WTC11 (cell line): ENCODE measurements around the gene KLHL26. TPM values are rescaled to one million over a fixed set of nuclear protein-coding genes. Genes with fewer than 3 reads are reported as not detected.

Source experiments
- ATAC-seq: fragments of 200-7000 bp; cut with Tn5 transposase; 2 replicates; pipeline ENCODE4 v1.10.0; 2021; ENCODE audit warnings: mild to moderate bottlenecking, moderate library complexity
- CTCF ChIA-PET: fragments of 300-600 bp; sonication (Branson Sonifier 250); formaldehyde crosslinking; loops from one replicate; lab custom pipeline; 2021; ENCODE audit warnings: antibody characterized with exemption; lab: Charles Lee
- POLR2A ChIA-PET: fragments of 350-600 bp; sonication (Branson Sonifier 250); formaldehyde crosslinking; loops from one replicate; lab custom pipeline; 2021; ENCODE audit warnings: antibody characterized with exemption; lab: Charles Lee
- DNase-seq: peaks from one replicate; pipeline ENCODE4 v3.0.0; 2021; ENCODE audit warnings: low spot score
- H3K27ac Mint-ChIP-seq: 2 replicates; pipeline ENCODE4 v1.8.0; 2021; ENCODE audit warnings: mixed read lengths
- H3K27me3 Mint-ChIP-seq: 2 replicates; pipeline ENCODE4 v1.8.0; 2021; ENCODE audit warnings: low read depth, mild to moderate bottlenecking, moderate library complexity, mixed read lengths
- H3K36me3 Mint-ChIP-seq: 2 replicates; pipeline ENCODE4 v1.8.0; 2021; ENCODE audit warnings: mixed read lengths
- H3K4me1 Mint-ChIP-seq: 2 replicates; pipeline ENCODE4 v1.8.0; 2022; ENCODE audit warnings: mixed read lengths
- H3K4me3 Mint-ChIP-seq: 2 replicates; pipeline ENCODE4 v1.8.0; 2021; ENCODE audit warnings: mild to moderate bottlenecking, moderate library complexity, mixed read lengths
- H3K9me3 Mint-ChIP-seq: 2 replicates; pipeline ENCODE4 v1.8.0; 2021; ENCODE audit warnings: mixed read lengths
- AFF4 ChIP-seq: sonication (generic); formaldehyde crosslinking; IDR thresholded peaks from 2 replicates; pipeline ENCODE4 v1.8.1; 2023; ENCODE audit warnings: mild to moderate bottlenecking, missing genetic modification reagents, borderline replicate concordance
- CREM ChIP-seq: sonication (generic); formaldehyde crosslinking; IDR thresholded peaks from 2 replicates; pipeline ENCODE4 v1.8.1; 2022; ENCODE audit warnings: mild to moderate bottlenecking, missing genetic modification reagents, moderate library complexity
- FOXP1 ChIP-seq: sonication (generic); formaldehyde crosslinking; IDR thresholded peaks from 2 replicates; pipeline ENCODE4 v1.8.0; 2022; ENCODE audit warnings: missing genetic modification reagents, mild to moderate bottlenecking, moderate library complexity, borderline replicate concordance
- MAX ChIP-seq: sonication (generic); formaldehyde crosslinking; IDR thresholded peaks from 2 replicates; pipeline ENCODE4 v1.8.0; 2022; ENCODE audit warnings: mild to moderate bottlenecking, missing genetic modification reagents
- NFE2L1 ChIP-seq: sonication (generic); formaldehyde crosslinking; IDR thresholded peaks from 2 replicates; pipeline ENCODE4 v1.8.1; 2023; ENCODE audit warnings: missing genetic modification reagents
- OVOL2 ChIP-seq: fragments of 250-450 bp; sonication (Bioruptor Pico); IDR thresholded peaks from 2 replicates; pipeline ENCODE4 v1.9.0; 2021; ENCODE audit warnings: mild to moderate bottlenecking, borderline replicate concordance
- PRDM15 ChIP-seq: sonication (generic); formaldehyde crosslinking; IDR thresholded peaks from 2 replicates; pipeline ENCODE4 v1.8.0; 2022; ENCODE audit warnings: missing genetic modification reagents
- STAT6 ChIP-seq: sonication (generic); formaldehyde crosslinking; conservative IDR thresholded peaks from 2 replicates; pipeline ENCODE4 v1.8.1; 2023; ENCODE audit warnings: mild to moderate bottlenecking, low read depth, missing genetic modification reagents, moderate library complexity
- TP53 ChIP-seq: sonication (generic); formaldehyde crosslinking; IDR thresholded peaks from 2 replicates; pipeline ENCODE4 v1.8.1; 2023; ENCODE audit warnings: mild to moderate bottlenecking, missing genetic modification reagents
- ZNF425 ChIP-seq: fragments of 250-450 bp; sonication (Bioruptor Pico); conservative IDR thresholded peaks from 2 replicates; pipeline ENCODE4 v1.9.0; 2021; ENCODE audit warnings: mild to moderate bottlenecking
- ZSCAN18 ChIP-seq: fragments of 250-450 bp; sonication (Bioruptor Pico); IDR thresholded peaks from 2 replicates; pipeline ENCODE4 v2.1.2; 2022; ENCODE audit warnings: mild to moderate bottlenecking, moderate library complexity
- total RNA-seq: library from RNA; stranded (reverse); gene quantifications from 3 replicates; pipeline ENCODE4 v1.2.3, GENCODE V29; 2021

KLHL26 gene
- total RNA-seq, 1 experiment from 2014 or later, result 13.1 TPM

GRCh38 chr19:18612772-18613588 lies 23.8 kb upstream of the KLHL26 start, which contains the start of gene TMEM59L (continued):
- TF ChIP-seq ZNF425, result no peak
- TF ChIP-seq CREM, result peak; percentile 85; the same call in 1 of the 2 replicates
- no peak for TF ChIP-seq TP53 (CRISPR knock-in tag)
- TF ChIP-seq OVOL2 (CRISPR knock-in tag), result no peak

GRCh38 chr19:18613589-18614234 lies 23.1 kb upstream of the KLHL26 start:
- peak; percentile 40 for DNase-seq
- H3K4me1 Mint-ChIP-seq, result peaks cover 32% of the 10 kb centered on the region
- no peak overlapping the region for H3K27ac Mint-ChIP-seq
- CTCF ChIA-PET, result interaction anchor here (1.1 to 3.4 kb wide), 6 partner anchors 20 to 158 kb away, joined by 3 to 14 read pairs (median 8); no protein-coding TSS in a partner anchor
- peaks cover 71% of the 10 kb centered on the region for H3K27me3 Mint-ChIP-seq
- peaks cover 7% of the 10 kb centered on the region for H3K9me3 Mint-ChIP-seq
- peak; percentile 32; the same call in 1 of the 2 replicates for TF ChIP-seq FOXP1 (CRISPR knock-in tag)
- 0 out of 2 replicates have a peak, but pooled peaks have one; percentile 10 for TF ChIP-seq PRDM15 (CRISPR knock-in tag)
- no peak for TF ChIP-seq STAT6 (CRISPR knock-in tag)
- peak overlapping the region; percentile 70 for H3K4me3 Mint-ChIP-seq
- peaks cover 5% of the 10 kb centered on the region for H3K36me3 Mint-ChIP-seq
- no peak; the same call in 1 of the 2 replicates for ATAC-seq
- POLR2A ChIA-PET, result interaction anchor here (2.4 kb wide), 1 partner anchor 20 kb away, joined by 8 read pairs; no protein-coding TSS in a partner anchor

- Mint-ChIP-seq H3K27me3 (peaks cover 50% of the 10 kb centered on the region), H3K9me3 (peaks cover 7% of the 10 kb centered on the region), H3K27ac (no peak overlapping the region), H3K36me3 (peaks cover 5% of the 10 kb centered on the region), H3K4me1 (peaks cover 14% of the 10 kb centered on the region), H3K4me3 (no peak overlapping the region)
- ChIA-PET CTCF (interaction anchor here (1.1 kb wide), 1 partner anchor 22 kb away, joined by 3 read pairs; no protein-coding TSS in a partner anchor), POLR2A (no interaction called here)
- DNase-seq (no peak), ATAC-seq (no peak)
- TF ChIP-seq ZSCAN18 (CRISPR knock-in tag), result no peak
- TF ChIP-seq NFE2L1 (CRISPR knock-in tag), result no peak
- no peak for TF ChIP-seq AFF4 (CRISPR knock-in tag)
- no peak for TF ChIP-seq MAX (CRISPR knock-in tag)
Measured at GRCh38 chr19:18616023-18616422, 20.8 kb upstream of the KLHL26 start.
